Measurements from ENCODE around the gene NCKAP5.

NCKAP5 gene

GRCh38 chr2:133574186-133574585 lies 5.9 kb upstream of the NCKAP5 start:
- DNase-seq (ENCODE audit: low spot score), result no peak

GRCh38 chr2:133573491-133574162 lies 5.4 kb upstream of the NCKAP5 start:
- DNase-seq (ENCODE audit: low spot score), result no peak

- no peak for DNase-seq (ENCODE audit: low spot score)
These were observed 3.0 kb upstream of the NCKAP5 start for GRCh38 chr2:133571249-133571648.

GRCh38 chr2:133570542-133570941 lies 2.3 kb upstream of the NCKAP5 start:
- no peak for DNase-seq (ENCODE audit: low spot score)

GRCh38 chr2:133569286-133569830 lies 1.1 kb upstream of the NCKAP5 start:
- no peak for DNase-seq (ENCODE audit: low spot score)

- no peak for DNase-seq (ENCODE audit: low spot score)
These were observed 335 bp upstream of the NCKAP5 start for GRCh38 chr2:133568598-133568997.

GRCh38 chr2:133562558-133562957 lies 5.7 kb downstream of the NCKAP5 start:
- no peak for DNase-seq (ENCODE audit: low spot score)

- DNase-seq (ENCODE audit: low spot score), result peak; percentile 78
These were observed 7.0 kb downstream of the NCKAP5 start for GRCh38 chr2:133561045-133561852.

- no peak for DNase-seq (ENCODE audit: low spot score)
These were observed 10.6 kb downstream of the NCKAP5 start for GRCh38 chr2:133557614-133558013.

- DNase-seq (ENCODE audit: low spot score), result no peak
These were observed 14.3 kb downstream of the NCKAP5 start for GRCh38 chr2:133553838-133554408.

GRCh38 chr2:133553251-133553650 lies 15.0 kb downstream of the NCKAP5 start:
- DNase-seq (ENCODE audit: low spot score), result no peak

- no peak for DNase-seq (ENCODE audit: low spot score)
These were observed 15.4 kb downstream of the NCKAP5 start for GRCh38 chr2:133552821-133553220.

GRCh38 chr2:133541797-133542196 lies 26.5 kb downstream of the NCKAP5 start:
- no peak for DNase-seq (ENCODE audit: low spot score)

- no peak for DNase-seq (ENCODE audit: low spot score)
These were observed 26.9 kb downstream of the NCKAP5 start for GRCh38 chr2:133541376-133541775.

GRCh38 chr2:133532919-133533318 lies 35.3 kb downstream of the NCKAP5 start:
- DNase-seq (ENCODE audit: low spot score), result no peak

- no peak for DNase-seq (ENCODE audit: low spot score)
These were observed 36.9 kb downstream of the NCKAP5 start for GRCh38 chr2:133531382-133531781.

- DNase-seq (ENCODE audit: low spot score), result no peak
These were observed 37.6 kb downstream of the NCKAP5 start for GRCh38 chr2:133530645-133531044.

GRCh38 chr2:133526530-133527300 lies 41.5 kb downstream of the NCKAP5 start:
- no peak for DNase-seq (ENCODE audit: low spot score)

- DNase-seq (ENCODE audit: low spot score), result no peak
These were observed 42.4 kb downstream of the NCKAP5 start for GRCh38 chr2:133525613-133526529.

- DNase-seq (ENCODE audit: low spot score), result no peak
These were observed 43.2 kb downstream of the NCKAP5 start for GRCh38 chr2:133525090-133525489.

- DNase-seq (ENCODE audit: low spot score), result no peak
These were observed 44.9 kb downstream of the NCKAP5 start for GRCh38 chr2:133523406-133523805.

Data from globus pallidus (tissue), 1 donor.